LNCAP (cell line): ENCODE results near the gene FAM177B.

Experiments used
- CTCF ChIP-seq: fragments of 450-650 bp; IDR thresholded peaks from 2 replicates; pipeline ENCODE4 v1.5.1; 2017; ENCODE audit warnings: mild to moderate bottlenecking

FAM177B gene

GRCh38 chr1:222706815-222707214, 30.2 kb upstream of the FAM177B start:
- no peak for TF ChIP-seq CTCF

DNA sequence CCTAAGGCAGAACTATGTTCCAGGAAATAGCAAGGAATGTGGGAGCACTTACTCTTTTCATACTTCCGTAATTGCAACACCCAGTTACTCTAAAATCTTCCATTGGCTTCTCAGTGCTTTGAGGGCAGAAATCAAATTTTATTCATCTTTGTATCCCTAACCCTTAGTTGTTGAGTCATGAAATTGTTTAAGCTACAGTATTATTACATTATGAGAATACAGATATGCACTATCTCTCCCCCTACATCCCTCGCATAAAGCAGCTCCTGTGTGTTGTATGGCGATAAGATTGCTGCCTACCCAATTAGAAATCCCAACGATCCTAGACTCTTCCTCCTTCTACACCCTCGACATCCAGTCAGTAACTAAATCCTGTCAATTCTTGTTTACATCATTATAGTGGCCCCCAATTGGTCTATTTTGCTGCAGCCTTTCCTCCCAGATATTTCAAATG, 27.3 kb upstream of the FAM177B start:
- no peak for TF ChIP-seq CTCF

DNA sequence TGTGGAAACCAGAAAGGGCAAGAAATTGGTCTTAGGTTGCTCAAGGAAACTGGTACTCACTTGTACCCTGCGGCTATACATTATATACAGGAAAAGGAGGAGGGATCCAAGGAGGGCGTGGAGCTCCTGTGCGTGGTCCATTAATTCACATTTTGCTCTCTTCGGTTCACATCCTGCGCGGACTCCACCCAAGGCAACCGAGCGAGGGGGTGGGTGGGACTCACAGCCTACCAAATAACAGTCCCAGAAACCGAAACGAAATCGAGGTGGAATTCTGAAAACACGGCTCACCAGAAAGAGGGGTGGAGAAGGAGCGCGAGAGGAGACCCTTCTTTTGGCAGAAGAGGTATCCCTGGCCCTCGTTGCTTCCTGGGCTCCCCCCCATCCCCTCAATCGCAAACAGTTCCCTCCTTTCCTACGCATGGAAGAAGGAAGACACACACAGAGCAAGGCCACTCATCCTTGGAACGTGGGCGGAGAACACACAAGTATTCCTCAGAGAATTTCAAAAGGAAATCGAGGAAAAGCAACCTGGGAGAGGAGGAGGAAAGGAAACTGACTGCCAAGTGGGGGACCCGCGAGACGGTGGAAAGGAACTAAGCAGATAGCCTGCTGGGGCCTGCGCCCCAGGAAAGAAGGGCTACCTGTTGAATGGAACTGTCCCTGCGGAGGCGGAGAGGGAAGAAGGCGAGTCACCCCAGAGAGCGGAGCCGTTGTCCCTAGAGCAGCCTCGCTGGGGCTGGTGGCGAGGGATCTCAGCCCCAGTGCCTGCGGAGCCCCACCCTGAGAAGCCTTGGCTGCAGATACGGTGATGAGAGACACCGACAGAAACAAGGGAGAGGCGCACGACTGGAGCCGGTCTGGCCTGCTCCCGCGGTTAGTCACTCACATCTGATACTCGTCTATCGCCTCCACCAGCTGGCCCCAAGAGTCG, 25.4 kb upstream of the FAM177B start:
- TF ChIP-seq CTCF, result no peak

GRCh38 chr1:222712253-222713090, 24.5 kb upstream of the FAM177B start, which contains the start of the genes AIDA and BROX:
TSS of gene AIDA (minus strand) at chr1:222712491. CDS start at chr1:222712317, 174 bp downstream.
TSS of gene BROX (plus strand) at chr1:222712564. CDS start at chr1:222715700, 3,136 bp downstream.
- no peak for TF ChIP-seq CTCF

GRCh38 chr1:222713091-222713961, 23.7 kb upstream of the FAM177B start:
- TF ChIP-seq CTCF, result no peak

DNA sequence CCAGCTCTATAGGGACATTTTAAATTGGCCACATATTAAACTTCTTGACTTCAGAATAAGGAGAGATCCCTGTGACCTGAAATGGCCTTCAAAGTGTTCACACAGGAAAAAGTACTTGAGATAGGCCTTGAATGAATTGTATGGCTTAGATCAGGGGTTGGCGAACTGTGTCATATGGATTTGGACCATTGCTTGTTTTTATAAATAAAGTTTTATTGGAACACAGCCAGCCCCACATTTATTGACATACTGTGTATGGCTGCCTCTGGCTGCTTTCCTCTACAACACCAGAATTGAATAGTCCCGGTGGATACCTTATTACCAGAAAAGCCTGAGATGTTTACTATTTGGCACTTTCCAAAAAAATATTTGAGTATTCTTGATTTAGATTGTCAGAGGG, 20.6 kb upstream of the FAM177B start:
- no peak for TF ChIP-seq CTCF

- TF ChIP-seq CTCF, result no peak
Observed at GRCh38 chr1:222728746-222729145, 8.3 kb upstream of the FAM177B start.
